H1 (cell line): Measurements from ENCODE around the gene COL4A1. TPM values are rescaled to one million over a fixed set of nuclear protein-coding genes. Genes with fewer than 3 reads are reported as not detected.

Experiments used
- CBX5 ChIP-seq: fragments of 300-800, 300-1000 bp; sonication (generic); IDR thresholded peaks from 2 replicates; pipeline ENCODE4 v1.7.1; 2016; ENCODE audit warnings: antibody characterized with exemption, low read length, low read depth
- CHD2 ChIP-seq: IDR thresholded peaks from 2 replicates; pipeline ENCODE4 v1.6.1; 2012; ENCODE audit warnings: low read length, improper control_type of control experiment
- CHD7 ChIP-seq: fragments of 300-600 bp; sonication (generic); IDR thresholded peaks from 2 replicates; pipeline ENCODE4 v1.7.1; 2012; ENCODE audit warnings: low read length, moderate library complexity, mild to moderate bottlenecking, inconsistent platforms; ENCODE audit not compliant: insufficient replicate concordance
- CREB1 ChIP-seq: IDR thresholded peaks from 2 replicates; pipeline ENCODE4 v1.6.1; 2012; ENCODE audit warnings: inconsistent platforms
- EGR1 ChIP-seq: IDR thresholded peaks from 2 replicates; pipeline ENCODE4 v1.6.1; 2011; ENCODE audit warnings: low read depth, low read length, borderline replicate concordance
- NRF1 ChIP-seq: IDR thresholded peaks from 2 replicates; pipeline ENCODE4 v1.6.1; 2011; ENCODE audit warnings: mild to moderate bottlenecking, low read depth, low read length, improper control_type of control experiment
- RAD21 ChIP-seq, 2 experiments: IDR thresholded peaks in 1 of 2; conservative IDR thresholded peaks in 1 of 2; 2 replicates each; pipeline ENCODE4 v1.6.1; 2011; ENCODE audit warnings: low read depth in 2 of 2, low read length in 2 of 2, improper control_type of control experiment in 1 of 2, inconsistent platforms in 1 of 2, mild to moderate bottlenecking in 1 of 2, moderate library complexity in 1 of 2
- SIRT6 ChIP-seq: IDR thresholded peaks from one replicate; pipeline ENCODE4 v1.7.1; 2012; ENCODE audit warnings: low read length, inconsistent platforms
- SP1 ChIP-seq: IDR thresholded peaks from 2 replicates; pipeline ENCODE4 v1.6.1; 2011; ENCODE audit warnings: low read depth, low read length
- SUZ12 ChIP-seq: fragments of 200-600 bp; sonication (generic); IDR thresholded peaks from 2 replicates; pipeline ENCODE4 v1.6.1; 2012; ENCODE audit warnings: mild to moderate bottlenecking, inconsistent platforms, low read length, moderate library complexity, mixed read lengths
- ZNF274 ChIP-seq: IDR thresholded peaks from 2 replicates; pipeline ENCODE4 v1.7.0; 2012; ENCODE audit warnings: low read length, borderline replicate concordance; ENCODE audit errors: extremely low read depth
- polyA plus RNA-seq, 7 experiments: library from polyadenylated mRNA; depleted of rRNA in 3 of 7; stranded (reverse) in 5 of 7; unstranded in 2 of 7; fragments of >200 nt in 5 of 7; fragments of 200-250 nt in 2 of 7; gene quantifications; 1 replicate in 5 of 7; 2 replicates in 1 of 7; 4 replicates in 1 of 7; pipeline versions ENCODE4 v1.2.1 to v1.2.3, GENCODE V29; 2011 to 2013; ENCODE audit warnings: missing spikeins in 2 of 7, mixed read lengths in 2 of 7
- total RNA-seq: library from RNA; stranded (reverse); fragmentation: NEBNext Ultra II Directional; extraction: Animal tissue kit (Norgen Biotek cat#: 25700); gene quantifications from 2 replicates; pipeline ENCODE4 v1.2.1, GENCODE V29; 2021

The COL4A1 gene
- total and polyA plus RNA-seq, 2 of the 8 experiments (the other 6 are each of a cell fraction or from before 2014, with no cell fraction given): 30.7 to 82.0 TPM

GRCh38 chr13:110217811-110218210 is 89.1 kb downstream of the COL4A1 start (continued):
- TF ChIP-seq CHD7 (no peak), SIRT6 (no peak), NRF1 (no peak), SP1 (no peak), ZNF274 (no peak), CREB1 (no peak), SUZ12 (no peak), CBX5 (no peak), CHD2 (no peak), RAD21 (IDR thresholded peaks at IDR 0.05 in 1 of 2, conservative IDR thresholded peaks at IDR 0.05 in 1 of 2; ENCODE audit: low read depth in 2 of 2, low read length in 2 of 2) (no peak), EGR1 (no peak)
